Measurements from ENCODE around the gene SLC1A2. TPM values are rescaled to one million over a fixed set of nuclear protein-coding genes. Genes with fewer than 3 reads are reported as not detected.

Gene SLC1A2
- total RNA-seq, 6 experiments from 2014 or later, result 1.7 to 2.4 (median 2.1) TPM

DNA sequence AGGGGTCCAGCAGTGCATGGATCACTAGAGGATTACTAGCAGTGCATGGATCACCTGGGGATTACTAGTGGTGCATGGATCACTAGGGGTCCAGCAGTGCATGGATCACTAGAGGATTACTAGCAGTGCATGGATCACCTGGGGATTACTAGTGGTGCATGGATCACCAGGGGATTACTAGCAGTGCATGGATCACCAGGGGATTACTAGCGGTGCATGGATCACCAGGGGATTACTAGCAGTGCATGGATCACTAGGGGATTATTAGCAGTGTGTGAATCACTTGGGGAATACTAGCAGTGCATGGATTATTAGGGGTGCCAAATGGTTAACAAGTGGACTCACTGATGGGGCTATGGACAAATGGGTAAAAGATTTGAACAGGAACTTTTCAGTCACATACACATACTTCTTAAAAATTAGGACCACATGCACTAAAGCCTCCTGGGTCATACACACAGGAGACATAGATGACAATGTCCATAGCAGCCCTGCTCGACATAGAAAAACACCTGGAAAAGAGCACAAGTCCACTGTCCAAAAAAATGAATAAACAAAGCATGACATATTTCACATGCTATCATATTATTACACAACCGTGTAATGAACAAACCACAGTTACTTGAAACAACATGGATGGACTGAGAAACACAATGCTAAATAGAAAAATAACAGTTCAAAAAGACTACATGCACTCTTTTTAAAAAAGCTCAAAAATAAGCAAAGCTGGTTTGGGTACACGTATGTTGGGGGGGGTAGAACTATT lies 170.6 kb downstream of the SLC1A2 start:
- no peaks in the 10 kb centered on the region; the same call in 1 of the 2 replicates for H3K27me3 Mint-ChIP-seq (ENCODE audit: insufficient read depth)

DNA sequence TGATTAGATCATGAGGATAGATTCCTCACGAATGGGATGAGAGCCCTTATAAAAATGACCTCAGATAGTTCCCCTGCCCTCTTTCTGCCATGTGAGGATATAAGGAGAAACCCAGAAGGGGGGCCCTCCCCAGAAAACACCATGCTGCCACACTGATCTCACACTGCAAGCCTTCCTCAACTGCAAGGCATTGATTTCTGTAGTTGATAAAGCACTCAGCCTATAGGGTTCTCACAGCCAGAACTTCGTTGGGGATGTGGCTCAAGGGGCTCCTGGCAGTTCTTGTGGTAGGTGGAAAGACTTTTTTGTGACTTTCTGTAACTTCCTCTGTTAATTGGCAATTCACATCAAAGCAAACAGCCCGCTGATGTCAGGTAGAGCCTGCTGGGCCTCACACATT lies 171.5 kb downstream of the SLC1A2 start:
- no peak for DNase-seq
- no peak overlapping the region for H3K4me3 Mint-ChIP-seq
- no peak for TF ChIP-seq CTCF (IDR thresholded peaks at IDR 0.05)
- H3K36me3 Mint-ChIP-seq (ENCODE audit: low read depth), result peaks cover 15% of the 10 kb centered on the region
- no peaks in the 10 kb centered on the region; the same call in 1 of the 2 replicates for H3K27me3 Mint-ChIP-seq (ENCODE audit: insufficient read depth)
- H3K4me1 Mint-ChIP-seq (ENCODE audit: low read depth), result peaks cover 55% of the 10 kb centered on the region
- peaks cover 11% of the 10 kb centered on the region; the same call in 1 of the 2 replicates for H3K9me3 Mint-ChIP-seq
- no peak overlapping the region for H3K27ac Mint-ChIP-seq

More for the DNA sequence above, 170.6 kb downstream of the SLC1A2 start:
- no peak for TF ChIP-seq CTCF (IDR thresholded peaks at IDR 0.05)
- DNase-seq, result no peak
- Mint-ChIP-seq H3K4me3 (no peak overlapping the region), H3K27ac (no peak overlapping the region), H3K4me1 (ENCODE audit: low read depth) (peaks cover 55% of the 10 kb centered on the region), H3K9me3 (peaks cover 11% of the 10 kb centered on the region; the same call in 1 of the 2 replicates), H3K36me3 (ENCODE audit: low read depth) (peaks cover 12% of the 10 kb centered on the region; the same call in 1 of the 2 replicates)

DNA sequence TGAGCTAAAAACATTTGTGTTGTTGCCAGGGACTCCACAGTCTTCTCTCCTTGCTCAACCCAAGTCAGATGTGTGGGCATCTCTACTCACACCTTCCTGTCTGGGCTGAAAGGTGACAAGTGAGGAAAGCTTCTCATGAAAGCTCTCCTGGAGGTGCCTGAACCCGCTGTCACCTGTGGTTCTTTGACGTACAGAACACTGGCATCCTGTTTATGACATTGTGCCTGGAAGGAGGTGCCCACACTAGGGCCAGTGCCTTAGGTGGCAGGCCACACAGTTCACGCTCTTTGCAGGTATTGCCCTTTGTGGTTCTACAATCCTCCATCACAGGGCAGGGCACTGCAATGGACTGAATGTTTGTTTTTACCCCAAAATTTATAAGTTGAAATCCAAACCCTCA lies 171.9 kb downstream of the SLC1A2 start:
- Mint-ChIP-seq H3K4me1 (ENCODE audit: low read depth) (peaks cover 55% of the 10 kb centered on the region), H3K27me3 (ENCODE audit: insufficient read depth) (no peaks in the 10 kb centered on the region; the same call in 1 of the 2 replicates), H3K36me3 (ENCODE audit: low read depth) (peaks cover 16% of the 10 kb centered on the region), H3K27ac (peak overlapping the region; percentile 33; the same call in 1 of the 2 replicates), H3K9me3 (peaks cover 11% of the 10 kb centered on the region; the same call in 1 of the 2 replicates), H3K4me3 (no peak overlapping the region)
- DNase-seq, result no peak
- TF ChIP-seq CTCF (IDR thresholded peaks at IDR 0.05), result no peak

GRCh38 chr11:35246745-35247144 lies 172.6 kb downstream of the SLC1A2 start:
- peak overlapping the region; percentile 81 for H3K27ac Mint-ChIP-seq
- peaks cover 55% of the 10 kb centered on the region for H3K4me1 Mint-ChIP-seq (ENCODE audit: low read depth)

DNA sequence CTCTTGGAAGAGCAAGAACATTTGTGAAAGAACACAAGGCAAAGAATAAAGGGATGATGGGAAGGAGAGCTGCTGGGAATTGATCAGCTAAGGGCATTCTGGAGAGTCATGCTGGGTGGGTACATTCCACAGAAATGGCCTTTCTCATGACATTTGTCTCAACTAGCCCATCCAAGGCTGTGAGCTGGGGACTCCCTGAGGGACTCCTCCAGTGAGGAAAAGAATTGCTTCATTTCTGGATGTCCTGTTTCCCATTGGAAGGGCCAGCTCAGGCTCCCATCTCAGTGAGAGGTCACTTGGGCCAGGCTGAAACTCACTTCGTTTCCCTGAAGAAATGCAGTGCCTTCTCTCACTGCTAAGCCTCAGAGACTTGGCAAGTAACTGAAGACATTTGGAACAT lies 173.6 kb downstream of the SLC1A2 start:
- no peak overlapping the region for H3K27ac Mint-ChIP-seq

More at GRCh38 chr11:35246745-35247144, 172.6 kb downstream of the SLC1A2 start:
- Mint-ChIP-seq H3K9me3 (peaks cover 11% of the 10 kb centered on the region; the same call in 1 of the 2 replicates), H3K36me3 (ENCODE audit: low read depth) (peaks cover 16% of the 10 kb centered on the region), H3K27me3 (ENCODE audit: insufficient read depth) (no peaks in the 10 kb centered on the region; the same call in 1 of the 2 replicates), H3K4me3 (no peak overlapping the region)
- no peak for TF ChIP-seq CTCF (IDR thresholded peaks at IDR 0.05)
- peak; percentile 40 for DNase-seq

More for the DNA sequence above, 173.6 kb downstream of the SLC1A2 start:
- DNase-seq, result no peak
- Mint-ChIP-seq H3K9me3 (peaks cover 11% of the 10 kb centered on the region; the same call in 1 of the 2 replicates), H3K4me1 (ENCODE audit: low read depth) (peaks cover 59% of the 10 kb centered on the region), H3K36me3 (ENCODE audit: low read depth) (peaks cover 16% of the 10 kb centered on the region), H3K4me3 (no peak overlapping the region), H3K27me3 (ENCODE audit: insufficient read depth) (no peaks in the 10 kb centered on the region; the same call in 1 of the 2 replicates)
- no peak for TF ChIP-seq CTCF (IDR thresholded peaks at IDR 0.05)

Data from HFFc6 (cell line).